GM21526 (cell line): ENCODE results near the gene FAM110A.
"Not testable (repeated sequence)": the region's sequence is repeated elsewhere in the genome, so short reads cannot be mapped to it uniquely, and the experiment has no call there.

Experiments
- ATAC-seq: cut with Tn5 transposase; IDR thresholded peaks from one replicate; pipeline ENCODE4 v1.9.1; 2021; ENCODE audit warnings: moderate library complexity; ENCODE audit not compliant: unreplicated experiment, low FRiP score

FAM110A gene

DNA sequence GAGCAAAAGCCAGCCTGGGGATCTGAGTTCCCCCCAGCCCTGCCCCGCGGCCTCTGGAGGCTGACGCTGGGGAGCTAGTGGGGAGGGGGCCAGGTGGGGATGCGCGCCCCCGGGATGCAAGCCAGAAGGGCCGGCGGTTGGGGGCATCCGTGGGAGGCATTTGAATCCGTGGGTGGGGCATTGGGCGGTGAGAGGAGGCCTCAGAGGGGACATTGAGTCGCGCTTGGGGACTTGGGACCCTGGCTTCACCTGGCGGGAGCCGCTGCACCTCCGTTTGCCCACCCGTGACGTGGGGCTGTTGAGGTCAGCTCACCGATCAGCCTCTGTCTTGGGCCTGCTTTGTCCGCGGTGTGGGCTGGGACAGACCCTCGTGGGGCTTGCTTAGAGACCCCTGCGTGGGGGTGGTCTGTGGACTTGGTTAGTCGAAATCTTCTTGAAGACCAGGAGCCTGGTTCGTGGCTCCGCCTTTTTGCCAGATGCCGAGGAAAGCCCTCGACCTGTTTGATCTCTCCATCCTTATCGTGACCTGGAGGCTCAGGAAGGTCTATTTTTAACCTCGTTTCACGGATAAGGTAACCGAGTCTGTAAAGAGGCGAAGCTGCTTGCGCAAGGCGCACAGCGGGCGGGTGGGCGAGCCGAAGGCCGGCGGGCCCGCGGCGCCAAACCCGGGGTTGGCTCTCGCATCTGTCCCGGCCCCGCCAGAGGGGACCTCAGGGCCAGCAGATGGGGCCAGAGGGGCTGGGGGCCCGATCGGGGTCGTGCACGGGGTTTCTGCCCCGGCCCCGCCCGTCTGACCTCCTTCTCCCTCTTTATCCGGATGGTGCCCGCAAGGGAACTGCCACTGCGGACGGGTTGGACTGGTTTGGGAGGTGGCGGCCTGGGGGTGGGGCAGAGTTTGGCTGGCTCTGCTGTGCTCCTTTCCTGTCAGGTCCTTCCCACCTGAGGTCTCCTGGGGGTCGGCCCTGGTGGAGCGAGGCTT is 8.3 kb downstream of the FAM110A start:
- no peak for ATAC-seq

DNA sequence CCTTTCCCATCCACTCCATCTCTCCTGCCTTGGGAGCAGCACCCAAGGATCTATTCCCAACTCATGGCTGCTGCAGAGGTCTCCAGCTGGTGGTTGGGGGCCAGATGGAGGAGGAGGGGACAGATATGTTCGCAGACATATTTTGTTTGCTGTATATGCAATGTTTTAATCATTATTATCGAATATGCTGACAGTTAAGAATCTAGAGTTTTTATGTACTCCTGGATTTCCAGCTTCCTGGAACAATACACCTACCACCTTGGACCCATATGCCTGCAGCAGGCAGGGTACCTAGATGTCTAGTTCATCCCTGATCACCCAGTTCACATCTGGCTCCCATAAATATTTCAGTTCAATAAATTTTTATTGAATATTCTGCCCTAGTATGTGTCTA is 9.0 kb downstream of the FAM110A start:
- no peak for ATAC-seq

DNA sequence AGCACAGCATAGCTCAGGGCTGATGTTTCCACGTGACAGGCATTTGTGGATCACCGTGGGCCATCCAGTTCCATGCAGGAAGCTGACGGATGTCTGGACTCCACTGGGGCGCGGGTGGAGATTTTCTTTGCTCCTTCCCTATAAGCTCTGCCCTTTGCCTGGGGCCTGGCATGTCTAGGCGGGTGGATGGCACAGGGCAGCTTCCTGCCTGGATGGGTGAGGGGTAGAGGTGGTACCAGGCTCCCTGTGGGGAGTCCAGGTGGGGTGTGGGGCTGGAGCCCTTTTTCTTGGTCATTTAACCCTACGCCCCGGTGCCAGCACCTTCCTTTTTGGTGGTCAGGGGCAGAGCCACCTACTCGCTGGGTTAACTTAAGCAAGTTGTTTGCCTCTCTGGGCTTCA is 10.4 kb downstream of the FAM110A start:
- no peak for ATAC-seq

DNA sequence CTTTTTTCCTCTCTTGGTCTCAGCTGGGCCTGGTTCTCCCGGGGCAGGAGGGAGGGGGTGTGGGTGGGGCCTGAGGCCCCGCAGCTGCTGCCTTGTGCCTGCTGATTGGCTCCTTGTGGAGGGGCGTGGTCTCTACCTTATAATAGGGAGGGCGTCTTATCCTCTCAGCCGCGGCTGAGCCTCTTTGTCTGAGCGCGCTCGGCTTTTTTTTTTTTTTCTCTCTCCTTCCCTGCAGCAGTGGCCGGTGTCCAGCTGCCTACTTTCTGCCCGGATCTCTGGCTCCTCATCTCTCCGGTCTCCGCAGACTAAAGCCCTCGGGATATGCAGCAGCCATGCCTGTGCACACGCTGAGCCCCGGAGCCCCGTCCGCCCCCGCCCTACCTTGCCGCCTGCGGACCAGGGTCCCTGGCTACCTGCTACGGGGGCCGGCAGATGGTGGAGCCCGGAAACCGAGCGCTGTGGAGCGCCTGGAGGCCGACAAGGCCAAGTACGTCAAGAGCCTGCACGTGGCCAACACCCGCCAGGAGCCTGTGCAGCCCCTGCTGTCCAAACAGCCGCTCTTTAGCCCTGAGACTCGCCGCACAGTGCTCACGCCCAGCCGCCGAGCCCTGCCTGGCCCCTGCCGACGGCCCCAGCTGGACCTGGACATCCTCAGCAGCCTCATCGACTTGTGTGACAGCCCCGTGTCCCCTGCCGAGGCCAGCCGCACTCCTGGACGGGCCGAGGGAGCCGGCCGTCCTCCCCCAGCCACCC is 11.1 kb downstream of the FAM110A start:
- peak; percentile 92 for ATAC-seq

DNA sequence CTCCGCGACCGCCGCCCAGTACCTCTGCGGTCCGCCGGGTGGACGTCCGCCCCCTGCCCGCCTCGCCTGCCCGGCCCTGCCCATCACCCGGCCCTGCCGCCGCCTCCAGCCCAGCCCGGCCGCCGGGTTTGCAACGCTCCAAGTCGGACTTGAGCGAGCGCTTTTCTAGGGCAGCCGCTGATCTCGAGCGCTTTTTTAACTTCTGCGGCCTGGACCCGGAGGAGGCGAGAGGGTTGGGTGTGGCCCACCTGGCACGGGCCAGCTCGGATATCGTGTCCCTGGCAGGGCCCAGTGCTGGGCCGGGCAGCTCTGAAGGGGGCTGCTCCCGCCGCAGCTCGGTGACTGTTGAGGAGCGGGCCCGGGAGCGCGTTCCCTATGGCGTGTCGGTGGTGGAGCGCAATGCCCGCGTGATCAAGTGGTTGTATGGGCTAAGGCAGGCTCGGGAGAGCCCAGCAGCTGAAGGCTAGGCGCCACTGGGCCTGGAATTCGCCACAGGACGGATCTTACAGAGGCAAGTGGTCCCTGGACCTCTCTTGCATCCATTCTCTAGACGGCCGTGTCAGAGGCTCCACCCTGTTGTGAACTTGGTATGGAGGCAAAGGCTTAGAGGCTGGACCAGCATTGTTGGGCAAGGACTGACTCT is 11.8 kb downstream of the FAM110A start:
- ATAC-seq, result no peak

DNA sequence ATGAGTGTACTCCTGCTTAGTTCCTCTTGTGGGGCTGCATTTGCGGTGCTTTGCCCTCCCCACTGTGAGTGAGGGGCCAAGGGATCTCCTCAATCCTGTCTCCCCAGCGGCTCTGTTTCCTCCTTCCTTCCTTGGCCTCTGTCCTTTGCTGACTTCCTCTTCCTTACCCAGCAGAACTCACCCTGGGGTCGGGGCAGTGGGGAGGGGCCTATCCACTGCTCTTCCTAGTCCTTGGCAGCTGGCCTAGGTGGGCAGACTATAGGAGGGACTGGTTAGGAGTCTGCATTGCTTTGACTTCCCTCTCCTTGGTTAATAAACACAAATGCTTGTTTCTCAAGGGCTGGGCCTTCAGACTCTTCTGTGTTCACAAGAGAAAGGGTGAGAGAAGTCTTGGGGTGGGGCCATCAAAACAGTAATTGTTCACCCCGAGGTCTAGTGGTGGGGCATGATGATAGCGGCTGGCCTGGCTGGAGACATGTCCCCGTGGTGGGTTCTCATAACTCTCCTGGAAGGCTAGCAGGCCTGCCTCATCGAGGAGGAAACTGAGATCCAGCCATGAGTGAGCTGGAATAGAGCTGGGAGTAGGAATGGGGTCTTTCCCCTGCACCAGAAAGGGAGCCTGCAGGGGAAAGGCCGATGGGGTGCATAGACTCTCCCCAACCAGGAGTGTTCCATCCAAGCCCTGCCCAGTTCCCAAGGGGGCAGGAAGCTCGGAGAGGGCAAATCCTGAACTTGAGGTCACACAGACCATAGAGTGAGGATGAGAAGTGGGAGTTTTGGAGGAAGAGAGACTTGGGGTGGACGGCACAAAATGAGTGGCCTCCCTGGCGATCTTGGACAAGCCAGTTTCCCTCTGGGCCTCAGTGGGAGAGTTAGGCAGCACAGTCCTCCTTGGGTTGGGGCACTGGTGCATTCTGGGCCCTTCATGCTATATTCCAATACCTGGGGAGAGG is 12.7 kb downstream of the FAM110A start:
- ATAC-seq, result no peak

DNA sequence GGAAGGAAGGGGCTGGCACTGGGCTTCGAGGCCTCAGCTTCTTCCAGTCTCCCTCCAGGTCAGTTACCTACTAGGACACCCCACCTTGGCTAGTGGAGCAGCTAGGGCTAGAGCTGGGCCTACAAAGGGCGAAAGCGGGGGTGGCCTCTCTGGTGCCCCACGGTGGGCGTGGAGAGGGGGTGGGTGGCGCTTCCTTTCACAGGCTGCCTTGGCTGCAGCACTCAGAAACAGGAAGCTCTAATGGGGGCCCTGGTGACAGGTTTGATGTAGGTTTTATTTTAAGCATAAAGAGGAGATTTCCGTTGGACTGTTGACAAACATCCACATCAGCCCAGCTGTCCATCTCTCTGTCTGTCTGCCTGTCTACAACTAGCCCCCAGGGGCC is 13.4 kb downstream of the FAM110A start:
- ATAC-seq, result peak; percentile 47

DNA sequence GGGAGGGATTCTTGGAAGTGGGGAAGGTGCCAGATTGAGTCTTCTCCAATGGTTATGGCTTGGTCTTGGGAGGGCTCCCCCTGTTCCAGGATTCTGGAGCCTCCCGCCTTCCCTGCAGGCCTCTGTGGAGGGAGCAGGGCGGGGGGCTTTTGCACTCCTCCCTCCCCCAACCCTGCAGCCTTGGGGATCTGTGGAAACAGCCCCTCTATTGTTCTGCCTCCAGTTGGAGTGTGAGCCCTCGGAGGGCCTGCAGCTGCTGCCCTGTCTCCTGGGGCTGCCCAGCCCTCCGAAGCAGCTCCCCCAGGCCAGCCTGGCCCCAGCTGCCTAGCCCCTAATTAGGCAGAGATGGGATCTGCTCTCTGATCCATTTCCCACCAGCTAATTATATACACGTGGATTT is 14.7 kb downstream of the FAM110A start:
- ATAC-seq, result no peak

DNA sequence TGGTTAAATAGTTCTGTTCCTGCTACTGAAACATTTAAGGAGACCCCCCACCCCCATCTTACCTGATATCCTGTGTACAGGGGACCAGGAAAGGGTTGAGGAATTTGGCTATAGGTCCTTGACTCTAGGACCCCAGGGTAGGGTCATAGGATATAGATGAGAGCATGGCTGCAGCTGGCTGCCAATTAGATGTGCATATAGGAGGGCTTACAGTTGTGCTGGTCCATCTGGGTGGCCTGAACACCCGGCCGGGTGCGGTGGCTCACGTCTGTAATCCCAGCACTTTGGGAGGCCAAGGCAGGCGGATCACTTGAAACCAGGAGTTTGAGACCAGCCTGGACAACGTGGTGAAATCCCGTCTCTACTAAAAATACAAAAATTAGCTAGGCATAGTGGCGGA is 15.2 kb downstream of the FAM110A start:
- ATAC-seq, result not testable (repeated sequence)

DNA sequence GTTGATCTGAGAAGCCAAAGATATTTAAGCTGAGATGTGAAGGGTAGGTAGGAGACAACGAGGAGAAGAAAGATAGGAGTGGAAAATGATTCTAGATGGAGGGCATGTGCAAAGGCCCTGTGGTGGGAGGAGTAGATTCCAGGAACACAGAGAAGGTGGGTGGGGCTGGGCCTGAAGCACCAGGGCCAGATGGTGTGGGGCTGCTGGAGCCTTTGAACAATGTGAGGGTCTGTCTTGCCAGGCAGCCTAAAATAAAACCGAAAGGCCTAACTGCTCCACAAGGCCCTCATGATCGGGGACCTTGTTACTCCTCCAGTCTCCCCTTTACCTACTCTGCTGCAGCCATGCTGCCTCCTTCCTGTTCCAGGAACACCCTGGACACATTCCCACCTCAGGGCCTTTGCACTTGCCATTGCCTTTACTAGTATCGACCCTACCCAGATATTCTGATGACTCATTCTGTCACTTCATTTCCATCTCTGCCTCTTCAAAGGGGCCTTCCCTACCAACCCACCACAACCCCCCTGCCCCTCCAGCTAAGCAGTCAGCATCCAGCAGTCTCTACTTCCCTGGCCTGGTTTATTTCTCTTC is 20.0 kb downstream of the FAM110A start:
- ATAC-seq, result no peak

DNA sequence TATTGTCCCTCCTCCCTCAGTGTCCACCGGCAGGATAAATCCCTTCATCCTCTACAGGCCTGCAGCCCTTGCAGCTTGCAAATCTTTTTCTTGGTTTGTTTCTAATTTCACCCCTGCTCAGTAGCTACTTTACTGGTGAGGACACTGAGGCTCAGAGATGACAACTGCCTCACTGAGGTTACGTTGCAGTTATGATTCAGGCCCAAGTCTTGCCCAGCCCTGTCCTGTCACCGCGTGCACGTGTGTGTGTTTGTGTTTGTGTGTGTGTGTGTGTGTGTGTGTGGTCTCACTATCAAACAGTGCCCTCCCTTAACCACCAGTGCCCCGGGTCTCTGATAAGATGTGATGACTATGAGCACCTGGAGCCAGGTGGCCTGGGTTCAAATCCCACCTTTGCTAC is 21.1 kb downstream of the FAM110A start:
- ATAC-seq, result no peak

DNA sequence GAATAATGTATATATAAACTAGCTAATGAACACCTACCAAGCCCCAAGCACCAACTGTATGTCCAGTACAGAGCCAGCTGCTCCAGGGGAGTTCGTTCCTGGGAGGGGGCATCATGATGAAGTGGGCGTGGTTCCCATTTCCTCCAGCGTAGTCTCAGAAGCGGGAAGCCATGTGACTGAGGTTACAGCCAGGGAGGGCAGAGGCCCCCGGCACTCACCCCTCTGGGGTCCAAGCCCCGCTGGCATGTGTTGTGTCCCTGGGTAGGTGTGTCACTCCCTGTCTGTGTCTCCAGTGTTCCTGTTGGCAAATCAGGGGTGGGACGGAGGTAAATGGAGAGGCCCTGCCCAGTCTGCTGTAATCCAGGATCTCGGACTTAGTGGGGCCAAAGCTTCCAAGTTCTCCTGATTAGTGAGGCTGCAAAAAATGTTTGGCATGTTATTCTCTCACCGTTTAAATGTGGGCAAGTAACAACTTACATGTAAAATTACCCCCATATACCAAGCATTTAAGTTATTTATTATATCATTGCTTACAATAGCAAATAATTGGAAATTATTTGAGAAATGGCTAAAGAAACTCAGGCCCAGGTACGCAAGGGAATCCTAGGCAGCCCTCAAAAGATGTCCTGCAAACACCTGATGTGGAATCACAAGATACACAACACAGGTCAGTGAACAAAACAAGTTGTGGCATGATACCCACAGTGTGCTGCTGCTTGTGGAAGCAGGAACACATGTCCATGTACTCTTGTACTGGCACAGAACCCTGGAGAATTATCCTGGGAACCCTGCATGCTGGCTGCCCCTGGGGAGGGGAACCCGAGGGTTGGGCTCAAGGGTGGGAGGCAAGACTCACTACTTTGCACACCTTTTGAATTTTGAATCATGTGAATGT is 22.2 kb downstream of the FAM110A start:
- no peak for ATAC-seq

DNA sequence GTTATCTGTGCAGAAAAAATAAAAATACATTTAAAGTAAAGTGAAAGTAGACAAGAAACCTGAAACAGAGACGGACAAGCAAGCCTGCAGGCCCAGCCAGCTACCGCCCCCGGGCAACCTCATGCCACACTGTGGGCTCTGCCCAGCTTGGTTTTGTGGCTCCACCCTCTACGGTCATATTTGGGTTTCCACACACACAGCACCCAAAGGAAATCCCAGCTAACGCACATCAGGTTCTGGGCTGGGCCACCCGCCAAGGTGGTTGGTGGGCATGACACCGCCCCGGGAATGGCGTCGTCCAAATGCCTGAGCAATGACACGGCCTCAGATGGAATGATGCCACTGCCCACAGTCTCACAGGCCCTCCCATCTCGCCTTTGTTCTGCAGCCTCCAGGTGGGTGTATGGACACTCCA is 22.9 kb downstream of the FAM110A start:
- ATAC-seq, result no peak

DNA sequence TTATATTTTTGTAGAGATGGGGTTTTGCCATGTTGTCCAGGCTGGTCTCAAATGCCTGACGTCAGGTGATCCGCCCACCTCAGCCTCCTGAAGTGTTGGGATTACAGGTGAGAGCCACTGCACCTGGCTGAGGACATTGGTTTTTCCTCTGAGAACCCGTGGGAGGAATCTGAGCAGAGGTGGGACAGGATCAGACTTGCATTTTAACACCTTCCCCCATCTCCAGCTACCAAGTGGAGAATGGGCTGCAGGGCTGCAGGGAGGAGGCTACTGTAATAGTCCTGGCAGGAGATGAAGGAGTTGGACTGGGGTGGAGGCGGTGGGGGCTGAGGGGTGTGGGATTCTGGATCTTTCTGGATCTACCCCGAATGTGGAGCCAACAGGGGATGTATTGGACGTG is 24.5 kb downstream of the FAM110A start:
- ATAC-seq, result no peak

DNA sequence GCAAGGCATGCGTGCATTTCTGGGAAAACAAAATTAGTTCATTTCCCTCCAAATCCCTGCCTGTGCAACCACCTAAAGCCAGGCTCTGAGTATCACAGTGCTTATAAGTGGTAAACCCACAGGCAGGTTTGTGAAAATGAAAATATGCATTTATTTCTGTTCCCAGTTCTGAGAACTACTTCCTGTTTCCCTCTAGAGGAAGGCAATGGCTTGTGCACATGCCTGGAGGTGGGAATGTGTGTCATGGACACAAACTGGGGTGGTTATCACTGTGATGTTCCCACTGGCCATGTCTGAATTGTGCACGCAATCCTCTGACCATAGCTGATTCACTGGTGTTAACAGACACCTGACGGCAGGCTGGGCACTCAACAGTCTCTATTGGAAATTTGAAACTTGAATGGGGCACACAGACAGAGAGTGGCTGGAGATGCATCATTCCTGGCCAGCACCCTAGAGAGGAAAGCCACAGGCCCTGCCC is 26.3 kb downstream of the FAM110A start:
- ATAC-seq, result no peak

DNA sequence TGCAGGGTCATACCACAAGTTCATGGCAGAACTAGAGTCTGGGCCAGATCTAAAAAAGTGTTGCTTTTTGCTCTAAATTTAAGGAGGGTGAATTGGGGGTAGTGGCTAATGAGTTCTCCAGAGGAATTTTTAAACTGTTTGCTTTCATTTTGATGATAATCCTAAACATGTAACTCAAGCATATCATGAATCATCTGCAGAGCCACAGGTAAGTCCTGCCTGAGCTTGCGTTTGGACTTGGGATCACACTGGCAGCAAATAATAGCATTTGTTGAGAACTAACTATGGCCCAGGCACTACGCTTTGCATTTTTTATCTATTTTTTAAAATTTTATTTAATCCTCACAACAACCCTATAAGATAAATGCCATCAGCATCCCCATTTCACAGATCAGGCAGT is 27.4 kb downstream of the FAM110A start:
- ATAC-seq, result no peak

DNA sequence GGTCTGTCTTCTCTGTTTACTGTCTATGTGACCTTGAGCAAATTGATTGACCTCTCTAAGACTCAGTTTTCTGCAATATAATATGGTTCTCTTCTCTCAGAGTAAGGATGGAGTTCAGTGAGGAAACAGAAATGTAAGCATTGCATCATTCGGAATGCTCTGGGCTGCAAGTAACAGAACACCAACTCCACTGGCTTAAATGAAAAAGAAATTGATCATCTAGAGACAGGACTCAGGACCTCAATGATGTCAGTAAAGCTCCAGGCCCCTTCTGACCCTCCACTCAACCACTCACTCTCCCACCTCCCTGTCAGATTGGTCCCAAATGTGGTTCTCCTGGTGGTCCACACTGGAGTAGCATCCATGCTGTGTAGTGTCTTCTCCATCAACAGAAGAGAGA is 31.9 kb downstream of the FAM110A start:
- ATAC-seq, result no peak

DNA sequence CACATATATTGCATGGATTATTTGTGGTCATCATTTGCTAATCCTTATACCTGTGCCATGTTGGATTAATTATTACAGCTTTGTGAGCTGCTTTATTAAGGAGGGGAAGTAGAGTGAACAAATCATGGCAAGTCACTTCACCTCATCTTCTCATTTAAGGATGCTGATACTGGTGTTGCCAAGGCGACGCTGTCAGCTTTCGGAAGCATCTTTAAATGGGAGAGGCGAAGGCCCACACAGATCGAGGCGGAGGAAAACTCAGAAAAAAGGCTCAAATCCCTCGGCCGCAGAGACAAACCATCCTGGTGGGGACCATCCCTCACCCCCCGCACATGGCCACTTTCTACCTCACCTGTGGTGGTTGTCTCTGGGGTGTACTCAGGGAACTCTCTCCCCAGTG is 34.8 kb downstream of the FAM110A start:
- no peak for ATAC-seq

DNA sequence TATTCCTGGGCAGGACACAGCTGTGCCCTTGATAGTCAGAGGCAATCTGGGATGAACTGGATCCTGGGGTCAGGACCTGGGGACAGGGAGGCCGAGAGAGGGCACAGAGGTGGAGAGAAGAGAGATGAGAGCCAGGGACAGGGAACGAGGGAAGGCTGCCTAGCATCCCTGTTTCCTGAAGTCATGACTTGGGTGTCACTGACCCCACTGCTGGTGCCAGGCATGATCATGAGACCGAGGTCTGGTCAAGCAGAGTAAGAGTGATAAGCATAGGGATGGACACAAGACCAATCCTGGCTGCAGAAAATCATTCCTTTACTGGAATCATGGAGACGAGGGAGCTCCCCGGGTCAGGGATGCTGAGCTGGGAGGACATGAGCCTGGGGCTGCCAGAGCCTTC is 36.1 kb downstream of the FAM110A start:
- no peak for ATAC-seq
